Panc1 (cell line): ENCODE data around the gene SIK3. TPM values are rescaled to one million over a fixed set of nuclear protein-coding genes. Genes with fewer than 3 reads are reported as not detected.

Experiments
- ATAC-seq: fragments of 200-7000 bp; cut with Tn5 transposase; 2 replicates; pipeline ENCODE4 v1.9.1; 2020; ENCODE audit warnings: mild to moderate bottlenecking, moderate library complexity
- BruUV-seq: library from RNA; stranded (reverse); fragments of 400-500 nt; replicated peaks from 2 replicates; lab custom pipeline; 2021; lab: Mats Ljungman, UMichigan
- CTCF ChIA-PET: fragments of 300-600 bp; sonication (Branson Sonifier 250); formaldehyde crosslinking; loops from one replicate; lab custom pipeline; 2022; ENCODE audit warnings: antibody characterized with exemption; lab: Charles Lee
- POLR2A ChIA-PET: fragments of 300-600 bp; sonication (Branson Sonifier 250); formaldehyde crosslinking; loops from one replicate; lab custom pipeline; 2022; ENCODE audit warnings: antibody characterized with exemption; lab: Charles Lee
- DNase-seq: peaks from one replicate; pipeline ENCODE4 v3.0.0-alpha.2; 2010; ENCODE audit warnings: low read depth, low spot score
- H3K27ac ChIP-seq: 2 replicates; pipeline ENCODE4 v1.5.1; 2011; ENCODE audit warnings: mild to moderate bottlenecking, low read length, inconsistent platforms
- H3K27me3 ChIP-seq: fragments of 200-500 bp; sonication (Bioruptor generic); 2 replicates; pipeline ENCODE4 v1.6.0; 2014; ENCODE audit warnings: low read length, inconsistent platforms; ENCODE audit not compliant: control insufficient read depth, insufficient read depth
- H3K36me3 ChIP-seq: fragments of 200-500 bp; sonication (Bioruptor generic); 2 replicates; pipeline ENCODE4 v1.5.1; 2014; ENCODE audit warnings: inconsistent platforms, mild to moderate bottlenecking, low read length, moderate library complexity; ENCODE audit not compliant: control insufficient read depth, insufficient read depth
- H3K4me1 ChIP-seq: 2 replicates; pipeline ENCODE4 v1.5.1; 2011; ENCODE audit warnings: inconsistent platforms, mild to moderate bottlenecking, low read length, moderate library complexity; ENCODE audit not compliant: control insufficient read depth, insufficient read depth
- H3K4me3 ChIP-seq, 2 experiments: 2 replicates each; pipeline ENCODE4 v1.5.1; 2011 to 2012; ENCODE audit warnings: low read depth in 2 of 2, low read length in 2 of 2, mild to moderate bottlenecking in 2 of 2, inconsistent platforms in 1 of 2, moderate library complexity in 1 of 2
- H3K9me3 ChIP-seq: fragments of 200-500 bp; sonication (Bioruptor generic); 2 replicates; pipeline ENCODE4 v1.5.1; 2014; ENCODE audit warnings: low read depth, mild to moderate bottlenecking, inconsistent platforms, low read length, moderate library complexity; ENCODE audit not compliant: control insufficient read depth, insufficient read depth
- POLR2AphosphoS5 ChIP-seq: IDR thresholded peaks from 2 replicates; pipeline ENCODE4 v1.6.1; 2012; ENCODE audit warnings: mild to moderate bottlenecking, low read depth, low read length, moderate library complexity
- SIN3A ChIP-seq: IDR thresholded peaks from 2 replicates; pipeline ENCODE4 v1.6.1; 2012; ENCODE audit warnings: low read depth, mild to moderate bottlenecking, low read length, moderate library complexity, borderline replicate concordance; ENCODE audit not compliant: insufficient read depth
- TCF7L2 ChIP-seq: IDR thresholded peaks from 2 replicates; pipeline ENCODE4 v1.6.1; 2011; ENCODE audit warnings: mild to moderate bottlenecking, low read depth, low read length, inconsistent platforms
- in situ Hi-C: cut with HindIII; loops from 2 replicates; pipeline ENCODE4 v1.10.0; 2016; ENCODE audit warnings: low sequenced_read_pairs, low pct_unique_long_range_greater_than_20kb
- intact Hi-C: fragments of 100-400 bp; cut with micrococcal nuclease; formaldehyde crosslinking; loops from one replicate; pipeline ENCODE4 v1.10.0; 2022; ENCODE audit not compliant: unreplicated experiment
- total RNA-seq: library from RNA; stranded (reverse); gene quantifications from one replicate; pipeline ENCODE4 v1.2.1, GENCODE V29; 2021; ENCODE audit not compliant: unreplicated experiment
- TF ChIP-seq, protein P1 (sequence below): fragments of 450-650 bp; IDR thresholded peaks from 2 replicates; pipeline ENCODE4 v1.5.1; 2017; ENCODE audit warnings: mild to moderate bottlenecking
- TF ChIP-seq, protein P2 (sequence below), 2 experiments: IDR thresholded peaks; 2 replicates each; pipeline ENCODE4 v1.6.1; 2011 to 2012; ENCODE audit warnings: low read depth in 2 of 2, control low read depth in 1 of 2, low read length in 1 of 2, mild to moderate bottlenecking in 1 of 2, moderate library complexity in 1 of 2; ENCODE audit not compliant: insufficient read depth in 1 of 2

SIK3 gene
- total RNA-seq, 1 experiment from 2014 or later: 39.7 TPM

DNA sequence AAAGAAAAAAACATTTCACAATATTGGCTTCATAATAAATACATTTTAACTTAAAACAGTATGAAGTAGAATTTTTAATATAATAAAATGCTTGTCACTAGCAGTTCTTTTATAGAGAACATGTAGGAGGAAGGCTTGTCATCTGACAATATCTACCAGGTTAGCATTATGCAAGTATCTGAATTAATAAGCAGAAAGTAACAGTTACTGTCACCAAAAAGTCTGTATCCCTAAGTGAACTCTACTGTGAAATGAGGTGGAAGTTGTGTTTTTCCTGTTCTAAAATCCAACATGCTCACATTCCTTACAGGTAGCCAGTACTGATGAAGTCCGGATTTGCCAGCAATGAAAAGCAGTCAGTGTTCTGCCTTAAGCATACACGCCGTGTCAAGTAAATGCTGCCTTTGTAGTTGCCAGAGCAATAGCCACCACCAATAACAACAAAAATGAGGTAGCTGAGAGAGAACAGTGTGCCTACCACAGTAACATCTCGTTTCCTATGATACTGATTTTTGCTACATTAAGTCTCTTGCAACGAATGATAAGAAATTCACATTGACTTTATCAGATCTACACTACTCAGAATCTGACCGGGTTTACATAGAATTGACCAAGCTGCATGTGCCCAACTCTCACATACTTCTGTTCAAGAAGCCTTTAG lies 95.5 kb downstream of the SIK3 start:
- CTCF ChIA-PET: no interaction called here
- POLR2A ChIA-PET: no interaction called here

DNA sequence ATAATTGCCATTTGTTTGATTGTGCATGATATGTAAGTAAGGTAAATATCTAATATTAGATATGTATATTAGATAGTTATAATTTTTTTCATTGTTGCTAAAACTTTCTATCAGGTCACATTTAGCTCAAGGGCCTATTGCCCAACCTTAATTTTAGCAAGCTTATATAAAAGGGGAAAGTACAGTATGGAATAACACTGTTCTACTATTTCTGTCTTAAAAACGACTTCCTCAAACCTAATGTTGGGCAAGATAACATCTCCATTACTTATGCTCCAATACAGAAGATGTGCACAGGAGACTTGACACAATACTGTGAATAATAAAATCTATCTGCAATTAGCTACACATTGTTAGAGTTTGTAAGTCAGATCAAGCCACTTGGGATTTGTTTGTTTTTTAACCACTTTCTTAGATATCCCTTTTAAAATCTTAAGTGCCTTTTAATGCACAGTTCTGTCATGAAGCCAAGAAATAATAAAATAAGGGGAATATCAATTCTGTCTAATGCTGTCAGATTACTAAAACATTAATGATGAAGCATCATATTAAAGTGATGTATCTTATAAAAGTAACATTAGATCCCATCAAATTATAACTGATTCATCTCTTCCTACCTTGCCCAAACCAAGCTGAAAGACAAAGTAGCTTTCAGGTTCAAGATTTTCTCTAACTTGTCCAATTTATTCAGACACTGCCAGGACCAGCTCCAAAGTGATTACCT lies 98.1 kb downstream of the SIK3 start:
- in situ Hi-C loops (loop anchor here (10.0 kb wide), 1 partner anchor 215 kb away; the partner anchor contains the start of gene ZPR1), intact Hi-C loops (no loop called here)
- ChIA-PET CTCF (interaction anchor here (0.6 kb wide), 1 partner anchor 138 kb away, joined by 3 read pairs; no protein-coding TSS in a partner anchor), POLR2A (no interaction called here)
- Histone ChIP-seq H3K27ac (no peak overlapping the region), H3K4me1 (no peaks in the 10 kb centered on the region), H3K36me3 (no peaks in the 10 kb centered on the region), H3K9me3 (no peaks in the 10 kb centered on the region), H3K27me3 (no peaks in the 10 kb centered on the region), H3K4me3 (no peak overlapping the region)
- BruUV-seq: no TSS peak
- DNase-seq: no peak
- no peak for TF ChIP-seq POLR2AphosphoS5
- ATAC-seq: no peak

More for the DNA sequence above, 95.5 kb downstream of the SIK3 start:
- no peaks in the 10 kb centered on the region for H3K4me1 ChIP-seq
- H3K4me3 ChIP-seq: no peak overlapping the region
- H3K36me3 ChIP-seq: no peaks in the 10 kb centered on the region
- no peaks in the 10 kb centered on the region for H3K27me3 ChIP-seq
- no TSS peak for BruUV-seq
- DNase-seq (no peak), ATAC-seq (no peak)
- H3K27ac ChIP-seq: no peak overlapping the region
- in situ Hi-C loops: loop anchor here (10.0 kb wide), 1 partner anchor 218 kb away; the partner anchor contains the start of gene ZPR1
- TF ChIP-seq, protein P1, sequence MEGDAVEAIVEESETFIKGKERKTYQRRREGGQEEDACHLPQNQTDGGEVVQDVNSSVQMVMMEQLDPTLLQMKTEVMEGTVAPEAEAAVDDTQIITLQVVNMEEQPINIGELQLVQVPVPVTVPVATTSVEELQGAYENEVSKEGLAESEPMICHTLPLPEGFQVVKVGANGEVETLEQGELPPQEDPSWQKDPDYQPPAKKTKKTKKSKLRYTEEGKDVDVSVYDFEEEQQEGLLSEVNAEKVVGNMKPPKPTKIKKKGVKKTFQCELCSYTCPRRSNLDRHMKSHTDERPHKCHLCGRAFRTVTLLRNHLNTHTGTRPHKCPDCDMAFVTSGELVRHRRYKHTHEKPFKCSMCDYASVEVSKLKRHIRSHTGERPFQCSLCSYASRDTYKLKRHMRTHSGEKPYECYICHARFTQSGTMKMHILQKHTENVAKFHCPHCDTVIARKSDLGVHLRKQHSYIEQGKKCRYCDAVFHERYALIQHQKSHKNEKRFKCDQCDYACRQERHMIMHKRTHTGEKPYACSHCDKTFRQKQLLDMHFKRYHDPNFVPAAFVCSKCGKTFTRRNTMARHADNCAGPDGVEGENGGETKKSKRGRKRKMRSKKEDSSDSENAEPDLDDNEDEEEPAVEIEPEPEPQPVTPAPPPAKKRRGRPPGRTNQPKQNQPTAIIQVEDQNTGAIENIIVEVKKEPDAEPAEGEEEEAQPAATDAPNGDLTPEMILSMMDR: no peak
- TF ChIP-seq, protein P2, sequence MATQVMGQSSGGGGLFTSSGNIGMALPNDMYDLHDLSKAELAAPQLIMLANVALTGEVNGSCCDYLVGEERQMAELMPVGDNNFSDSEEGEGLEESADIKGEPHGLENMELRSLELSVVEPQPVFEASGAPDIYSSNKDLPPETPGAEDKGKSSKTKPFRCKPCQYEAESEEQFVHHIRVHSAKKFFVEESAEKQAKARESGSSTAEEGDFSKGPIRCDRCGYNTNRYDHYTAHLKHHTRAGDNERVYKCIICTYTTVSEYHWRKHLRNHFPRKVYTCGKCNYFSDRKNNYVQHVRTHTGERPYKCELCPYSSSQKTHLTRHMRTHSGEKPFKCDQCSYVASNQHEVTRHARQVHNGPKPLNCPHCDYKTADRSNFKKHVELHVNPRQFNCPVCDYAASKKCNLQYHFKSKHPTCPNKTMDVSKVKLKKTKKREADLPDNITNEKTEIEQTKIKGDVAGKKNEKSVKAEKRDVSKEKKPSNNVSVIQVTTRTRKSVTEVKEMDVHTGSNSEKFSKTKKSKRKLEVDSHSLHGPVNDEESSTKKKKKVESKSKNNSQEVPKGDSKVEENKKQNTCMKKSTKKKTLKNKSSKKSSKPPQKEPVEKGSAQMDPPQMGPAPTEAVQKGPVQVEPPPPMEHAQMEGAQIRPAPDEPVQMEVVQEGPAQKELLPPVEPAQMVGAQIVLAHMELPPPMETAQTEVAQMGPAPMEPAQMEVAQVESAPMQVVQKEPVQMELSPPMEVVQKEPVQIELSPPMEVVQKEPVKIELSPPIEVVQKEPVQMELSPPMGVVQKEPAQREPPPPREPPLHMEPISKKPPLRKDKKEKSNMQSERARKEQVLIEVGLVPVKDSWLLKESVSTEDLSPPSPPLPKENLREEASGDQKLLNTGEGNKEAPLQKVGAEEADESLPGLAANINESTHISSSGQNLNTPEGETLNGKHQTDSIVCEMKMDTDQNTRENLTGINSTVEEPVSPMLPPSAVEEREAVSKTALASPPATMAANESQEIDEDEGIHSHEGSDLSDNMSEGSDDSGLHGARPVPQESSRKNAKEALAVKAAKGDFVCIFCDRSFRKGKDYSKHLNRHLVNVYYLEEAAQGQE (IDR thresholded peaks at IDR 0.05; ENCODE audit: insufficient read depth in 1 of 2, low read depth in 2 of 2, low read length in 1 of 2): no peak
- TF ChIP-seq TCF7L2 (no peak), SIN3A (no peak), POLR2AphosphoS5 (no peak)
- intact Hi-C loops: no loop called here
- H3K9me3 ChIP-seq: no peaks in the 10 kb centered on the region
